Type B pancreatic cell (in vitro differentiated cells): ENCODE data around the gene ARHGEF18. TPM values are rescaled to one million over a fixed set of nuclear protein-coding genes. Genes with fewer than 3 reads are reported as not detected.

Experiments
- DNase-seq: peaks from one replicate; pipeline ENCODE4 v3.0.0; 2021; ENCODE audit warnings: mixed read lengths; ENCODE audit not compliant: unreplicated experiment; ENCODE audit errors: extremely low spot score
- H3K27ac Mint-ChIP-seq: 2 replicates; pipeline ENCODE4 v1.8.0; 2021; ENCODE audit warnings: mild to moderate bottlenecking, mixed read lengths
- H3K27me3 Mint-ChIP-seq: 2 replicates; pipeline ENCODE4 v1.8.0; 2021; ENCODE audit warnings: mixed read lengths
- H3K36me3 Mint-ChIP-seq: 2 replicates; pipeline ENCODE4 v1.8.0; 2021; ENCODE audit warnings: mixed read lengths
- H3K4me1 Mint-ChIP-seq: one replicate; pipeline ENCODE4 v1.8.0; 2021; ENCODE audit warnings: mixed read lengths; ENCODE audit not compliant: unreplicated experiment
- H3K4me3 Mint-ChIP-seq: 2 replicates; pipeline ENCODE4 v1.8.0; 2021; ENCODE audit warnings: mild to moderate bottlenecking, mixed read lengths
- H3K9me3 Mint-ChIP-seq: 2 replicates; pipeline ENCODE4 v1.8.0; 2021; ENCODE audit warnings: mixed read lengths
- CTCF ChIP-seq: fragments of 200-600 bp; sonication (generic); conservative IDR thresholded peaks from 2 replicates; pipeline ENCODE4 v1.5.0; 2021; ENCODE audit warnings: antibody characterized with exemption, mild to moderate bottlenecking
- total RNA-seq: library from RNA; stranded (reverse); gene quantifications from 2 replicates; pipeline ENCODE4 v1.2.1, GENCODE V29; 2021; ENCODE audit warnings: low replicate concordance

The ARHGEF18 gene
- total RNA-seq, 1 donor from 2014 or later: 40.9 TPM

GRCh38 chr19:7393459-7393858 is 44.7 kb downstream of the ARHGEF18 start:
- DNase-seq: no peak
- Mint-ChIP-seq H3K9me3 (no peaks in the 10 kb centered on the region), H3K36me3 (no peaks in the 10 kb centered on the region), H3K27me3 (no peaks in the 10 kb centered on the region), H3K27ac (peak overlapping the region; percentile 67), H3K4me3 (peak overlapping the region; percentile 93), H3K4me1 (peaks cover 18% of the 10 kb centered on the region)
- TF ChIP-seq CTCF: no peak

- peak overlapping the region; percentile 93 for H3K4me3 Mint-ChIP-seq
- no peak for TF ChIP-seq CTCF
- no peaks in the 10 kb centered on the region for H3K27me3 Mint-ChIP-seq
- no peak for DNase-seq
- peak overlapping the region; percentile 68 for H3K27ac Mint-ChIP-seq
- no peaks in the 10 kb centered on the region for H3K9me3 Mint-ChIP-seq
- H3K36me3 Mint-ChIP-seq: no peaks in the 10 kb centered on the region
- H3K4me1 Mint-ChIP-seq: peaks cover 24% of the 10 kb centered on the region
Observed at GRCh38 chr19:7393939-7394730, 45.4 kb downstream of the ARHGEF18 start.

GRCh38 chr19:7394731-7395359 is 46.1 kb downstream of the ARHGEF18 start:
- H3K4me1 Mint-ChIP-seq: peaks cover 26% of the 10 kb centered on the region
- TF ChIP-seq CTCF: no peak
- H3K27ac Mint-ChIP-seq: peak overlapping the region; percentile 68
- DNase-seq: peak; percentile 96
- no peaks in the 10 kb centered on the region for H3K36me3 Mint-ChIP-seq
- H3K4me3 Mint-ChIP-seq: peak overlapping the region; percentile 93
- no peaks in the 10 kb centered on the region for H3K27me3 Mint-ChIP-seq
- no peaks in the 10 kb centered on the region for H3K9me3 Mint-ChIP-seq

- no peak for DNase-seq
- no peak for TF ChIP-seq CTCF
- Mint-ChIP-seq H3K27me3 (no peaks in the 10 kb centered on the region), H3K4me3 (peak overlapping the region; percentile 93), H3K4me1 (peaks cover 26% of the 10 kb centered on the region), H3K9me3 (no peaks in the 10 kb centered on the region), H3K36me3 (no peaks in the 10 kb centered on the region), H3K27ac (peak overlapping the region; percentile 84)
Observed at GRCh38 chr19:7395360-7396066, 46.8 kb downstream of the ARHGEF18 start.

- no peaks in the 10 kb centered on the region for H3K27me3 Mint-ChIP-seq
- peaks cover 20% of the 10 kb centered on the region for H3K4me1 Mint-ChIP-seq
- peak overlapping the region; percentile 75 for H3K27ac Mint-ChIP-seq
- no peaks in the 10 kb centered on the region for H3K9me3 Mint-ChIP-seq
- DNase-seq: no peak
- no peak for TF ChIP-seq CTCF
- peak overlapping the region; percentile 72 for H3K4me3 Mint-ChIP-seq
- H3K36me3 Mint-ChIP-seq: no peaks in the 10 kb centered on the region
Observed at GRCh38 chr19:7397687-7398086, 49.0 kb downstream of the ARHGEF18 start.

Other genes starting within 250 kb of the ARHGEF18 start
- gene INSR, start 54.5 kb upstream of the ARHGEF18 start, total RNA-seq: 33.7 and 55.3 TPM in 2 replicates
- 4.8 and 5.7 TPM in 2 replicates for gene PEX11G, start 140.1 kb downstream of the ARHGEF18 start, total RNA-seq
- gene ZNF358, start 167.2 kb downstream of the ARHGEF18 start, total RNA-seq: 49.8 and 67.1 TPM in 2 replicates
- gene MCOLN1, start 173.7 kb downstream of the ARHGEF18 start, total RNA-seq: 24.0 and 24.3 TPM in 2 replicates
- 84.3 and 86.1 TPM in 2 replicates for gene PNPLA6, start 186.8 kb downstream of the ARHGEF18 start, total RNA-seq
- gene CAMSAP3, start 246.9 kb downstream of the ARHGEF18 start, total RNA-seq: 28.6 and 51.8 TPM in 2 replicates